ENCODE results near the gene CDH13. TPM values are rescaled to one million over a fixed set of nuclear protein-coding genes. Genes with fewer than 3 reads are reported as not detected.

CDH13 gene
- total and polyA plus RNA-seq, 2 experiments from 2014 or later = 1.6 to 4.4 TPM

DNA sequence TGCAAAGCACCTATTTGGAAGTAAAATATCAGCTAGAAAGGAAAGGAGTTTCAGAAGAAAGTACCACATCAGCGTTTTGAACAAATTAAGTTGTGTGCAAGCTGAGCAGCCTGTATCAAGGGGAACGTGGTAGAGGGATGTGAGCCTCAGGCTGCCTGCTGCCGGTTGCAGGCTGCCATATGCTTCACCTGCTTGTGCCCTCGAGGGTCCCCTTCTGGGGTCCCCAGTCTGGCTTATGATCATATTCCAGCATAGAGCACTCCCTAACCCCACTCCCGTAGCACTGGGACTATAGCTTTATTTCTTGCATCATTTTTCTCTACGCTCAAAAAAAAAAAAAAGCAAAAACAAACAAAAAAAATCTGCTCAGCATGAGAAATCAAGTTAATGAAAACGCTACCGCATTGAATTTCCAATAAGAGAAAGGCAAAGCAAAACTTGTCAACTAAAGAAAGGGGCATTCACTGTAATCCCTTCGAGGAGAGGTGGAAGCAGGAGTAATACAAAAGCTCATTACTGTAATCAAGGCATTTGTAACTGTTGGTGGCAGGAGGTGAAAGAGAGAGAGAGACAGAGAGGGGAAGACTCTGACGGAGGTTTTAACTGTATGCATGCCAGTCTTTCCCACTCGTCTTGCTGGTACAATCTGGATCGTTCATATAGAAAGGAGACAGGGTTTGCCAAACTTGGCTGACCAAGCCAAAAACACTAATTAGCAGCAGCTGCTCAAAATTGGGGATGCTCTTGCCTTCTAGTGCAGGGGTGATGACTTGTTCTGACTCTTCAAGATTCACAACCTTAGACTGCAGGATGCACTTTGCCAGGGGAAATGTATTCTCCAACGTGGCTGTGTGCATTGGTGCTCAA is 922.8 kb downstream of the CDH13 start (continued):
- TF ChIP-seq CREB1 (CRISPR knock-in tag; IDR thresholded peaks at IDR 0.05; ENCODE audit: low read depth) (no peak), STAT1 (IDR thresholded peaks at IDR 0.05; ENCODE audit: unreplicated experiment) (no peak), ZNF331 (CRISPR knock-in tag; IDR thresholded peaks at IDR 0.05; ENCODE audit: low read depth) (no peak), NANOG (IDR thresholded peaks at IDR 0.05; ENCODE audit: borderline replicate concordance) (no peak), JUNB (IDR thresholded peaks at IDR 0.05; ENCODE audit: unreplicated experiment) (no peak), REST (IDR thresholded peaks at IDR 0.05; ENCODE audit: unreplicated experiment) (no peak), EZH2 (IDR thresholded peaks at IDR 0.05; ENCODE audit: low read depth, unreplicated experiment) (no peak), POLR2AphosphoS5 (IDR thresholded peaks at IDR 0.05; ENCODE audit: low read depth) (no peak)
- TF ChIP-seq, protein P1, sequence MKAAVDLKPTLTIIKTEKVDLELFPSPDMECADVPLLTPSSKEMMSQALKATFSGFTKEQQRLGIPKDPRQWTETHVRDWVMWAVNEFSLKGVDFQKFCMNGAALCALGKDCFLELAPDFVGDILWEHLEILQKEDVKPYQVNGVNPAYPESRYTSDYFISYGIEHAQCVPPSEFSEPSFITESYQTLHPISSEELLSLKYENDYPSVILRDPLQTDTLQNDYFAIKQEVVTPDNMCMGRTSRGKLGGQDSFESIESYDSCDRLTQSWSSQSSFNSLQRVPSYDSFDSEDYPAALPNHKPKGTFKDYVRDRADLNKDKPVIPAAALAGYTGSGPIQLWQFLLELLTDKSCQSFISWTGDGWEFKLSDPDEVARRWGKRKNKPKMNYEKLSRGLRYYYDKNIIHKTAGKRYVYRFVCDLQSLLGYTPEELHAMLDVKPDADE (IDR thresholded peaks at IDR 0.05) = no peak

DNA sequence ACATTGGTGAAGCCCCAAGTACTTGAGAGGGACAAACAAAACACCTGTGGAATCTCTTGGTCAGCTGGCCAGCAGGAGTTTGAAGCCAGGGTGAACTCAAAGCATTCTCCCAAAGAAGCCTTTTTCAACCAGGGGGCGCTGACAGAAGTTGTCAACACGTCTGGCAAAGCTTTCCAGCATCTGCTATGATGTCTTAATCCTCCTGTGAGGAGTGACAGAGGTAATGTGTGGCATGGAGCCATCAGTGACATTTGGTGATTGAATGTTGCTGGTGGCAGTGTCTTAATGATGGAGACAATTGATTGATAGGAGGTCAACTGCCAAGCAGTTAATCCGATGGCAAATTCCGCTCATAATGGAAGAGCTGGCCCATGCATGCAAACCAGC is 923.4 kb downstream of the CDH13 start:
- H3K9me2 ChIP-seq (ENCODE audit: insufficient read depth) = peaks cover 11% of the 10 kb centered on the region; the same call in 1 of the 2 replicates

More for the DNA sequence above, 923.4 kb downstream of the CDH13 start:
- no peak for ATAC-seq
- Histone ChIP-seq H3K79me2 (replicated peaks; ENCODE audit: insufficient read depth) (no peaks in the 10 kb centered on the region), H3K4me2 (no peak overlapping the region), H3K36me3 (ENCODE audit: insufficient read depth) (no peaks in the 10 kb centered on the region; the same call in 1 of the 2 replicates), H3K27ac (ENCODE audit: low read depth) (no peak overlapping the region), H3K27me3 (ENCODE audit: insufficient read depth) (no peaks in the 10 kb centered on the region), H3K4me1 (ENCODE audit: insufficient read depth) (peaks cover 7% of the 10 kb centered on the region; the same call in 1 of the 2 replicates), H2AFZ (no peak overlapping the region), H3K4me3 (no peak overlapping the region), H4K20me1 (replicated peaks; ENCODE audit: insufficient read depth) (no peaks in the 10 kb centered on the region), H3F3A (replicated peaks; ENCODE audit: low read depth) (no peaks in the 10 kb centered on the region)
- TF ChIP-seq REST (IDR thresholded peaks at IDR 0.05; ENCODE audit: unreplicated experiment) = no peak
- TF ChIP-seq JUNB (IDR thresholded peaks at IDR 0.05; ENCODE audit: unreplicated experiment) = no peak
- TF ChIP-seq, protein P2, sequence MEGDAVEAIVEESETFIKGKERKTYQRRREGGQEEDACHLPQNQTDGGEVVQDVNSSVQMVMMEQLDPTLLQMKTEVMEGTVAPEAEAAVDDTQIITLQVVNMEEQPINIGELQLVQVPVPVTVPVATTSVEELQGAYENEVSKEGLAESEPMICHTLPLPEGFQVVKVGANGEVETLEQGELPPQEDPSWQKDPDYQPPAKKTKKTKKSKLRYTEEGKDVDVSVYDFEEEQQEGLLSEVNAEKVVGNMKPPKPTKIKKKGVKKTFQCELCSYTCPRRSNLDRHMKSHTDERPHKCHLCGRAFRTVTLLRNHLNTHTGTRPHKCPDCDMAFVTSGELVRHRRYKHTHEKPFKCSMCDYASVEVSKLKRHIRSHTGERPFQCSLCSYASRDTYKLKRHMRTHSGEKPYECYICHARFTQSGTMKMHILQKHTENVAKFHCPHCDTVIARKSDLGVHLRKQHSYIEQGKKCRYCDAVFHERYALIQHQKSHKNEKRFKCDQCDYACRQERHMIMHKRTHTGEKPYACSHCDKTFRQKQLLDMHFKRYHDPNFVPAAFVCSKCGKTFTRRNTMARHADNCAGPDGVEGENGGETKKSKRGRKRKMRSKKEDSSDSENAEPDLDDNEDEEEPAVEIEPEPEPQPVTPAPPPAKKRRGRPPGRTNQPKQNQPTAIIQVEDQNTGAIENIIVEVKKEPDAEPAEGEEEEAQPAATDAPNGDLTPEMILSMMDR (conservative IDR thresholded peaks at IDR 0.05; ENCODE audit: low read depth in 2 of 2) = no peak
- TF ChIP-seq ZNF331 (CRISPR knock-in tag; IDR thresholded peaks at IDR 0.05; ENCODE audit: low read depth) = no peak
- no peak for TF ChIP-seq ZNF114 (CRISPR knock-in tag; IDR thresholded peaks at IDR 0.05)
- TF ChIP-seq, protein P1 (IDR thresholded peaks at IDR 0.05) = no peak
- TF ChIP-seq POLR2AphosphoS5 (IDR thresholded peaks at IDR 0.05; ENCODE audit: low read depth) = no peak
- TF ChIP-seq EZH2 (IDR thresholded peaks at IDR 0.05; ENCODE audit: low read depth, unreplicated experiment) = no peak
- TF ChIP-seq EZH2phosphoT487 (IDR thresholded peaks at IDR 0.05; ENCODE audit: unreplicated experiment) = no peak
- TF ChIP-seq STAT1 (IDR thresholded peaks at IDR 0.05; ENCODE audit: unreplicated experiment) = no peak
- no peak for TF ChIP-seq NANOG (IDR thresholded peaks at IDR 0.05; ENCODE audit: borderline replicate concordance)
- Mint-ChIP-seq H3K27me3 (ENCODE audit: insufficient read depth, low read depth, poor library complexity) (peaks cover 4% of the 10 kb centered on the region), H3K36me3 (ENCODE audit: low read depth) (no peaks in the 10 kb centered on the region), H3K9me3 (no peaks in the 10 kb centered on the region; the same call in 2 of the 3 replicates), H3K27ac (no peak overlapping the region), H3K4me3 (no peak overlapping the region), H3K4me1 (peaks cover 14% of the 10 kb centered on the region)
- DNase-seq (ENCODE audit: low spot score) = no peak

Data from GM23338 (cell line).